Measurements from ENCODE around the gene NFRKB.

Gene NFRKB

GRCh38 chr11:129846508-129847335, 48.7 kb downstream of the NFRKB start:
- DNase-seq (ENCODE audit: low read depth in 1 of 2, low spot score in 1 of 2), result no peak
